HepG2 (cell line): ENCODE data around the gene LAP3. TPM values are rescaled to one million over a fixed set of nuclear protein-coding genes. Genes with fewer than 3 reads are reported as not detected.

ENCODE experiments used
- ATF5 ChIP-seq: sonication (generic); formaldehyde crosslinking; IDR thresholded peaks from 2 replicates; pipeline ENCODE4 v1.4.0; 2020; ENCODE audit warnings: mild to moderate bottlenecking, low read depth, missing genetic modification reagents
- CTCF ChIP-seq: sonication (generic); formaldehyde crosslinking; IDR thresholded peaks from 2 replicates; pipeline ENCODE4 v1.5.0; 2020; ENCODE audit warnings: mild to moderate bottlenecking, missing genetic modification reagents, moderate library complexity
- DR1 ChIP-seq: sonication (generic); formaldehyde crosslinking; IDR thresholded peaks from 2 replicates; pipeline ENCODE4 v1.8.0; 2021; ENCODE audit warnings: mild to moderate bottlenecking, missing genetic modification reagents, inconsistent platforms
- ESRRA ChIP-seq: sonication (generic); formaldehyde crosslinking; IDR thresholded peaks from 2 replicates; pipeline ENCODE4 v1.5.1; 2020; ENCODE audit warnings: mild to moderate bottlenecking, low read depth, missing genetic modification reagents
- JARID2 ChIP-seq: sonication (generic); formaldehyde crosslinking; IDR thresholded peaks from 2 replicates; pipeline ENCODE4 v1.8.1; 2023; ENCODE audit warnings: missing genetic modification reagents, inconsistent platforms; ENCODE audit not compliant: insufficient replicate concordance
- MXD4 ChIP-seq: IDR thresholded peaks from 2 replicates; pipeline ENCODE4 v1.6.1; 2016; ENCODE audit warnings: mild to moderate bottlenecking, missing biosample characterization, missing genetic modification reagents
- MYC ChIP-seq: sonication (generic); formaldehyde crosslinking; IDR thresholded peaks from 2 replicates; pipeline ENCODE4 v1.9.0; 2021; ENCODE audit warnings: missing genetic modification reagents, borderline replicate concordance
- PRDM10 ChIP-seq: sonication (generic); formaldehyde crosslinking; IDR thresholded peaks from 2 replicates; pipeline ENCODE4 v1.4.0; 2020; ENCODE audit warnings: low read depth, missing genetic modification reagents
- SALL1 ChIP-seq: sonication (generic); formaldehyde crosslinking; IDR thresholded peaks from 2 replicates; pipeline ENCODE4 v1.8.0; 2022; ENCODE audit warnings: mild to moderate bottlenecking, missing genetic modification reagents
- SETDB1 ChIP-seq: sonication (generic); formaldehyde crosslinking; IDR thresholded peaks from 2 replicates; pipeline ENCODE4 v1.5.1; 2020; ENCODE audit warnings: missing genetic modification reagents, mild to moderate bottlenecking, borderline replicate concordance
- TIGD3 ChIP-seq: sonication (generic); formaldehyde crosslinking; IDR thresholded peaks from 2 replicates; pipeline ENCODE4 v1.5.1; 2020; ENCODE audit warnings: mild to moderate bottlenecking, missing genetic modification reagents, borderline replicate concordance
- TOPORS ChIP-seq: sonication (generic); formaldehyde crosslinking; IDR thresholded peaks from 2 replicates; pipeline ENCODE4 v1.8.0; 2023; ENCODE audit warnings: mild to moderate bottlenecking, missing genetic modification reagents
- ZNF367 ChIP-seq: sonication (generic); formaldehyde crosslinking; IDR thresholded peaks from 2 replicates; pipeline ENCODE4 v1.4.0; 2020; ENCODE audit warnings: missing genetic modification reagents, borderline replicate concordance
- ZNF687 ChIP-seq: sonication (generic); formaldehyde crosslinking; IDR thresholded peaks from 2 replicates; pipeline ENCODE4 v1.5.1; 2020; ENCODE audit warnings: mild to moderate bottlenecking, missing genetic modification reagents, moderate library complexity
- ZNF879 ChIP-seq: sonication (generic); formaldehyde crosslinking; IDR thresholded peaks from 2 replicates; pipeline ENCODE4 v1.8.1; 2023; ENCODE audit warnings: missing genetic modification reagents
- polyA plus RNA-seq, 8 experiments: library from polyadenylated mRNA; depleted of rRNA in 3 of 8; stranded (reverse) in 7 of 8; unstranded in 1 of 8; fragments of >200 nt; fragmentation: Illumina TruSeq in 4 of 8; extraction: Trizol in 4 of 8; gene quantifications; 2 replicates each; pipeline versions ENCODE4 v1.2.1 to v1.2.3, GENCODE V29; 2011 to 2016; ENCODE audit warnings: low read depth in 4 of 8, missing spikeins in 1 of 8, mixed read lengths in 1 of 8; ENCODE audit not compliant: insufficient read depth in 1 of 8
- total RNA-seq, 5 experiments: library from RNA; depleted of rRNA; stranded (reverse); fragments of >200 nt; fragmentation: Illumina TruSeq; extraction: Trizol; gene quantifications; 2 replicates each; pipeline ENCODE4 v1.2.3, GENCODE V29; 2016; ENCODE audit warnings: low read depth in 1 of 5

Gene LAP3
- total and polyA plus RNA-seq, 2 of the 13 experiments (the other 11 are each of a cell fraction or from before 2014, with no cell fraction given), result 106 to 125 TPM

- TF ChIP-seq ATF5 (CRISPR knock-in tag), result no peak
- TF ChIP-seq MYC, result no peak
- no peak for TF ChIP-seq JARID2 (CRISPR knock-in tag)
- TF ChIP-seq DR1 (CRISPR knock-in tag), result no peak
- no peak for TF ChIP-seq ESRRA (CRISPR knock-in tag)
- TF ChIP-seq MXD4 (CRISPR knock-in tag), result no peak
- TF ChIP-seq PRDM10 (CRISPR knock-in tag), result no peak
- TF ChIP-seq ZNF879 (CRISPR knock-in tag), result no peak
- no peak for TF ChIP-seq SETDB1
- no peak for TF ChIP-seq TOPORS (CRISPR knock-in tag)
- TF ChIP-seq ZNF687 (CRISPR knock-in tag), result peak; percentile 53
- peak; percentile 89 for TF ChIP-seq CTCF (CRISPR knock-in tag)
- peak; percentile 47 for TF ChIP-seq SALL1
- TF ChIP-seq TIGD3 (CRISPR knock-in tag), result no peak
- TF ChIP-seq ZNF367, result no peak
These were observed 60.0 kb downstream of the LAP3 start (continued) for GRCh38 chr4:17636696-17637622.
